ENCODE measurements around the gene TRERF1.

Gene TRERF1

GRCh38 chr6:42452171-42453030 is 675 bp upstream of the TRERF1 start:
- H2AFZ ChIP-seq (ENCODE audit: low read length): peak overlapping the region; percentile 92
- peak overlapping the region; percentile 81 for H3K9ac ChIP-seq (ENCODE audit: low read length)
- H3K27ac ChIP-seq (ENCODE audit: low read length): peak overlapping the region; percentile 82
- peak; percentile 71 for DNase-seq
- TF ChIP-seq EZH2 (optimal IDR thresholded peaks at IDR 0.05; ENCODE audit: low read depth, low read length): no peak
- TF ChIP-seq EZH2phosphoT487 (IDR thresholded peaks at IDR 0.05; ENCODE audit: low read length): no peak
- no peak for TF ChIP-seq CTCF (IDR thresholded peaks at IDR 0.05; ENCODE audit: low read length)
- H3K9me3 ChIP-seq (replicated peaks; ENCODE audit: insufficient read depth, low read length): no peaks in the 10 kb centered on the region
- no peaks in the 10 kb centered on the region for H3K27me3 ChIP-seq (replicated peaks; ENCODE audit: insufficient read depth, low read length)
- H3K4me2 ChIP-seq (ENCODE audit: low read depth, low read length): peak overlapping the region; percentile 97
- peaks cover 16% of the 10 kb centered on the region for H3F3A ChIP-seq (ENCODE audit: insufficient read depth, low read length)
- H3K79me2 ChIP-seq (ENCODE audit: low read length): peaks cover 43% of the 10 kb centered on the region
- no peaks in the 10 kb centered on the region for H4K20me1 ChIP-seq (ENCODE audit: insufficient read depth, low read length)
- no peaks in the 10 kb centered on the region for H3K9me2 ChIP-seq (replicated peaks; ENCODE audit: insufficient read depth, low read length)
- H3K4me3 ChIP-seq (ENCODE audit: low read length): peak overlapping the region; percentile 98
- H3K4me1 ChIP-seq (ENCODE audit: low read length): peaks cover 12% of the 10 kb centered on the region; the same call in 1 of the 2 replicates
- no peaks in the 10 kb centered on the region; the same call in 1 of the 2 replicates for H3K36me3 ChIP-seq (replicated peaks; ENCODE audit: insufficient read depth, low read length)

GRCh38 chr6:42450477-42451332 is 1.0 kb downstream of the TRERF1 start:
- DNase-seq: peak; percentile 12
- peak overlapping the region; percentile 92 for H2AFZ ChIP-seq (ENCODE audit: low read length)
- peaks cover 52% of the 10 kb centered on the region for H3K79me2 ChIP-seq (ENCODE audit: low read length)
- H3K27me3 ChIP-seq (replicated peaks; ENCODE audit: insufficient read depth, low read length): no peaks in the 10 kb centered on the region
- no peaks in the 10 kb centered on the region; the same call in 1 of the 2 replicates for H3K36me3 ChIP-seq (replicated peaks; ENCODE audit: insufficient read depth, low read length)
- peak overlapping the region; percentile 77 for H3K4me2 ChIP-seq (ENCODE audit: low read depth, low read length)
- TF ChIP-seq CTCF (IDR thresholded peaks at IDR 0.05; ENCODE audit: low read length) (no peak), EZH2 (optimal IDR thresholded peaks at IDR 0.05; ENCODE audit: low read depth, low read length) (no peak)
- peaks cover 12% of the 10 kb centered on the region; the same call in 1 of the 2 replicates for H3K4me1 ChIP-seq (ENCODE audit: low read length)
- peaks cover 16% of the 10 kb centered on the region for H3F3A ChIP-seq (ENCODE audit: insufficient read depth, low read length)
- no peak overlapping the region for H3K27ac ChIP-seq (ENCODE audit: low read length)
- peak overlapping the region; percentile 95 for H3K4me3 ChIP-seq (ENCODE audit: low read length)
- no peaks in the 10 kb centered on the region for H3K9me3 ChIP-seq (replicated peaks; ENCODE audit: insufficient read depth, low read length)
- H4K20me1 ChIP-seq (ENCODE audit: insufficient read depth, low read length): no peaks in the 10 kb centered on the region
- no peaks in the 10 kb centered on the region for H3K9me2 ChIP-seq (replicated peaks; ENCODE audit: insufficient read depth, low read length)
- H3K9ac ChIP-seq (ENCODE audit: low read length): peak overlapping the region; percentile 57; the same call in 1 of the 2 replicates

DNA sequence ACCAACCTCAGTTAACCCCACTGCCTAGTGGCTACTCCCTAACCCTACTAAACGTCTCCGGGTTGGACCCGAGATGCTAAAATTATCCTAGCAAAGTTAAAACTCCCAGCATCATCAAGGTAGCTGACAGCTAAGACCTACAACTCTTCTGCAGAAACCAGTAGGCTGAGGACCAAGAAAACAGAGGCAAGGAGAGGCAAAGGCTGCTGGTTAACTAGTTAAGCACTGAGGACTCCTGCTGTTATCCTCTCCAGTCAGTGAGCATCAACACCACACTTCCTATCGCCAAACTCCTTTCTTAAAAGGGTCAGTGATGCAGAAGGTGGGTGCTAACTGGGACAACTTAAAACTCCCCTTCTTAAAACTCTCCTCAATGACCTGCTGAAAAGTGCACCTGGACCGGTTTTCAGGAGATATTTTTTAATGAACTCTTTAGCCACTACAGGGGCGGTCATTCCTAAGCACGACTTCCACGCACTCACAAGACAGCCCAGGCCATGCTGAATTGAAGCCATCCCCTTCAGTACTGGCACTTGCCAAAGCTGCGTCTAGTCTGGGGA is 1.7 kb downstream of the TRERF1 start:
- Histone ChIP-seq H3K36me3 (replicated peaks; ENCODE audit: insufficient read depth, low read length) (no peaks in the 10 kb centered on the region; the same call in 1 of the 2 replicates), H3K9ac (ENCODE audit: low read length) (no peak overlapping the region), H3K4me1 (ENCODE audit: low read length) (peaks cover 12% of the 10 kb centered on the region; the same call in 1 of the 2 replicates), H3K27ac (ENCODE audit: low read length) (no peak overlapping the region), H3F3A (ENCODE audit: insufficient read depth, low read length) (peaks cover 16% of the 10 kb centered on the region), H3K4me2 (ENCODE audit: low read depth, low read length) (peak overlapping the region; percentile 77), H4K20me1 (ENCODE audit: insufficient read depth, low read length) (no peaks in the 10 kb centered on the region), H2AFZ (ENCODE audit: low read length) (no peak overlapping the region), H3K79me2 (ENCODE audit: low read length) (peaks cover 59% of the 10 kb centered on the region), H3K9me3 (replicated peaks; ENCODE audit: insufficient read depth, low read length) (no peaks in the 10 kb centered on the region), H3K27me3 (replicated peaks; ENCODE audit: insufficient read depth, low read length) (no peaks in the 10 kb centered on the region), H3K4me3 (ENCODE audit: low read length) (peak overlapping the region; percentile 95), H3K9me2 (replicated peaks; ENCODE audit: insufficient read depth, low read length) (no peaks in the 10 kb centered on the region)
- DNase-seq: no peak
- TF ChIP-seq CTCF (IDR thresholded peaks at IDR 0.05; ENCODE audit: low read length): no peak
- no peak for TF ChIP-seq EZH2phosphoT487 (IDR thresholded peaks at IDR 0.05; ENCODE audit: low read length)
- no peak for TF ChIP-seq EZH2 (optimal IDR thresholded peaks at IDR 0.05; ENCODE audit: low read depth, low read length)

Data from MM.1S (cell line).